ENCODE measurements around the gene FN1.
"Not testable (repeated sequence)": the region's sequence is repeated elsewhere in the genome, so short reads cannot be mapped to it uniquely, and the experiment has no call there.

Gene FN1

DNA sequence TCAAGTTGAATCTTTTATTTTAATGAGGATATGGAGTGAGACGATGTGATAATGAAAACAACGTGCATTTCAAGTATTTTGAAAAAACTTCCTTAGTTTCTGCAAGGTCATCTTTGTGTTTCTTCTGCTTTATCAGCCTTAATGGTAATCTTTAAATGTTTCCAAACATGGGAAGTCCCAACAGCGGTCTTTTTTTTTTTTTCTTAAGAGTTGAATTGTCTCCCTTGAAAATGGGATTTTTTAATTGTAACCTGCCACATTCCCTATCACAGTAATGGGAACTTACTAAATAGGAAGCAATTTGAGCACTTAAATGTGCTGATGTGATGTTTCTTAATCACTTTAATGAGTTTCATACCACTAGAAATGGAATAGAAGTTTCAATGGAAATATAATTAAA, 78.2 kb downstream of the FN1 start:
- FAIRE-seq (no peak), DNase-seq (ENCODE audit: insufficient read length, low spot score) (no peak)

DNA sequence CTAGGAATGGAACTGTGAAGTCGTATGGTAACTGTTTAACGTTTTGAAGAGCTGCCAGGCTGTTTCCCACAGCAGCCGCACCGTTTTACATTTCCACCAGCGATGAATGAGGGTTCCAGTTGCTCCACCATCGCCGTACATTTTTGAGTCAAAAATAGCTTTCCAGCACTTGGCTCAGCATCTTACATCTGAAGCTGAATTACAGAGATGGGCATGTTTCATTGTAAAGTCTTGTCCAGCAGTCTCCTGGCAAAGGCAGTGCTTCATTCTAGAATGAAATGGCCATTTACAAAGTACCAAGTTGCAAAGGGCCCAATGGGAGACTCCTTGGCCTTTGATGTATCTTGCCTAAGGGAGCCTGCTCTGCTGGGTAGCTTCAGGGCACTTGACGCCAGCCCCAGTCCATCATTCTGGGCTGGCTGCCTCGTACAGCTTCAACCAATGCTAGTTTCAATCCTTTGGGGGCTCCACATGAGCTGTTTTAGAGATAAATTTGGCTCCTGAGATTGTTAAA, 78.9 kb downstream of the FN1 start:
- FAIRE-seq (no peak), DNase-seq (ENCODE audit: insufficient read length, low spot score) (no peak)

DNA sequence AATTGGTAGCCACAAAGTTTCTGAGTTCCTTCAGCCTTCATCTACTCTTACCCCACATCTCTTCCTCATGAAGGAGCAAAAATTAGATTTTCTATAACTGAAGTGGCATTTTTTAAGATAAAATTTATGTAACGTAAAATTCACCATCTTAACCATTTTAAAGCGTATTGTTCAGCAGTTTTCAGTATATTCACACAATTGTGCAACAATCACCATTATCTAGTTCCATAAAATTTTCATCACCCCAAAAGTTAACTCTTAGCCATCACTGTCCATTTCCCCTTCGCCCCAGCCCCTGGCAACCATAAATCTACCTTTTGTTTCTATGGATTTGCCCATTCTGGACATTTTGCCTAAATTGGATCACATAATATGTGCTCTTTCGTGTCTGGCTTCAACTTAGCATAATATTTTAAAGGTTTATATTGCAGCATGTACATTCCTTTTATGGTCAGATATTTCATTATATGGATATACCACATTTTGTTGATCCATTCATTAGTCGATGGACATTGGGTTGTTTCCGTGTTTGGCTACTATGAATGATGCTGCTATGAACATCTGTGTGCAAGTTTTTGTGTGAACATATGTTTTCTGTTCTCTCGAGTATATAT, 79.4 kb downstream of the FN1 start:
- no peak for FAIRE-seq

DNA sequence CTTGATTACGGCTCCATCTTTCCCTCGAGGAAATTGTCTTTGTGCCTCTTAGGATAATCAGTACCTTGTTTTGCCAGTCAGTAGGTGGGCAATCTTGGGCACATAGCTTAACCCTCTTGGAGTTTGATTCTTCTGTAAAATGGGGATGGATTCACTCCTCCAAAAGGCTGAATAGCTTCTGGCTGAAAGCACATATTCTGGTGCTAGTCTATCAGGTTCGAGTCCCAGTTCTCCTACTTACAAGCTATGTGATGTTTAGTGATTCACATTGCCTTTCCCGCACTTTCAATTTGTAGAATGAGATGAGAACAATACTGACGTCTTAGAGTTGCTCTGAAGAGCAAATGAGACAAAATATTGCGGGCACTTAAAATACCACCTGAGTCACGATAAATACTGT, 80.1 kb downstream of the FN1 start:
- no peak for FAIRE-seq
- no peak for DNase-seq (ENCODE audit: insufficient read length, low spot score)

More for the DNA sequence above, 79.4 kb downstream of the FN1 start:
- no peak for DNase-seq (ENCODE audit: insufficient read length, low spot score)

DNA sequence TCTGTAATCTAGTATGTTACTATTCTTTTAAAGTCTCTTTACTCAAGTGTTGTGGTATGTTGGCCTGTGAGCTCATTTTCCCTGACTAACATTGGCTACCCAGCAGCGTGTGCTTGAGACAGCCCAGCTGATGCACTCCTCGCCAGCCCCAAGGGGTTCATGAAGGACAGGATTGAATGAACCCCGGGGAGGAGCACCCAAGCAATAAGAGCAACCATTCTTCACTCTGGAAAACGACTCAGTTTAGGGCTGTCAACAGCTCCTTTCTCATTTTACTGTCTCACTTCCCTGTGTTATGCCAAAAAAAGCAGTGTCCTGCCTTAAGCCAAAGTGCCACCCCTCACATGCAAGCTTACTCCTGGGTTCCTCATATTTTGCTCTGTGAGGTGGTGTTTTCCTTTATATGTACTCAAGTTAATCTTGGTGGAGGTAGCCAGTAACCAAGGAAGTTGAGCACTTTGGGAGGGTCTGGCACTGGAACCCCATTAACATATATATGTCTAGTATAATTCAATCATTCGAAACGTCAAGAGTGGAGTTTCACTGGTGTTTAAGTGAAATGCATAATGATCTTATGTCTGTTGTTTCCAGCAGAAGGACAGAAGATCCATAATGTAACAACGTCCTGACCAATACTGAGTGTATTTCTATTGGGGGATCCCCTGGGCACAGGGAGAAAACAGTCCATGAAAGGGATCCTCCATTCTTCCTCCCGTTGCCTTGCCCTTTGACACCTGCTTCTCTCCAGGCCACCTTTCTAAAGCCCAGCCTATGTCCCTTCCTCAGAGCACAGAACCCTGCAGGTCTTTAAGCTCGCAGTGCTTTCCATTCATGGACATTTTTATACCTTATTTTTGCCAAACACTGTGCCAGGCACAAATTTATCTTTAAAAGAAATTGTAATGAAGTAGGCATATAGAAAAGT, 80.8 kb downstream of the FN1 start:
- FAIRE-seq (no peak), DNase-seq (ENCODE audit: insufficient read length, low spot score) (no peak)

DNA sequence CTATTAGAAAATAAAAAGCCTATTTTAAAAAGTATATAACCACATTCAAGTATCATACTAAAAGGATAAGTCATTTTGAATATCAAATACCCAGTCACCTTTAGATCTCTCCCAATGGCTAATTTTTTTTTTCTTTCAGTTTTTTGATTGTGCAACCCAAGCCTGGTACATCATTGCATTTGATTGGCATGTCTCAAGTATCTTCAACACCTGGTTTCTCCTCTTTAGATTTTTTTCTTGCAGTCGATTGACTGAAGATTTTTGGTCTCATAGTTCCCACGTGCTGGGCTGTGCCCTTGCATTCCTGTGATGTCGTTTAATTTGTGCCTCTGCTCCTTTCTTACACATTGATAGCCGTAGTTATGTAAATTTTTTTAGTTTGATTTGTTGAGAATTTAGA, 83.3 kb downstream of the FN1 start:
- DNase-seq (ENCODE audit: insufficient read length, low spot score), result no peak
- no peak for FAIRE-seq

DNA sequence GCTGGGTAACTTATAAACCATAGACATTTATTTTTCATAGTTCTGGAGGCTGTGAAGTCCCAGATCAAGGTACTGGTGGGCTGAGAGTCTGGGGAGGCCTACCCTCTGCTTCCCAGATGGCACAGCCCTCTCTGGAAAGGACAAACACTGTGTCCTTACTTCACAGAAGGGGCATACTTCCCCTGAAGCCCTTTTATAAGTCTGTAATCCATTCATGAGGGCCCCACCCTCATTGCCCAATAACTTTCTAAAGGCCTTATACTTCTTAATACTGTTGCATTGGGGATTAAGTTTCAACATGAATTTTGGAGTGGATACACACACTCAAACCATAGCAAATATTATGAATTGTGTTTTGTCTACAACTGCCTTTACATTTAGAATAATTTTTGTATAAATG, 88.0 kb downstream of the FN1 start:
- no peak for FAIRE-seq
- no peak for DNase-seq (ENCODE audit: insufficient read length, low spot score)

DNA sequence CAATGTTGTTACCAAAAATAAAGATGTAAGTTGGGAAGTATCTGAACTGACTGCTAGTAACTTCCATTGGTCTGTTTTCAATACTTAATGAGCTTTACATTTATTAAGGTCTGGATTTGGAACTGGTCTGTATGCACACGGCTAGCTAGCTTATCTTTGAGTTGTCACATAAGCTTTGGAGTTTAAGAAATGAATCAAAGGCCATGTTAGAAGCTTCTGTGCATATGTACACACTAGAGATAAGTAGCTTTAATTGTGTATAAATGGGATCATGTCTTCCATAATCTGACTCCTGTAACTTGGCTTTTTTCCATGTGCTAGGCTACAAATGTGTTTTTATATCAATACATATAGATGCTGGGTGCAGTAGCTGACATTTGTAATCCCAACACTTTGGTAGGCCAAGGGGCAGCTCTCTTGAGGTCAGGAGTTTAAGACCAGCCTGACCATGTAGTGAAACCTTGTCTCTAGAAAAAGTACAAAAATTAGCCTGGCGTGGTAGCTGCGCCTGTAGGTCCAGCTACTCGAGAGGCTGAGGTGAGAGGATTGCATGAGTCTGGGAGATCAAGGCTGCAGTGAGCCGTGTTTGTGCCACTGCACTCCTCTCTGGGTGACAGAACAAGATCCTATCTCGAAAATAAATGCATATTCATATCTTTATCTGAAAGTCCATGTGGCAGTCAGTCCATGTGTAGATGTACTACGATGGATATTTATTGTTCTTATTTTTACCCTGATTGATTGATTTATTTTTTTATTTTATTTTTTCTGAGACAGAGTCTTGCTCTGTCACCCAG, 96.8 kb downstream of the FN1 start:
- FAIRE-seq (no peak), DNase-seq (ENCODE audit: insufficient read length, low spot score) (no peak)

DNA sequence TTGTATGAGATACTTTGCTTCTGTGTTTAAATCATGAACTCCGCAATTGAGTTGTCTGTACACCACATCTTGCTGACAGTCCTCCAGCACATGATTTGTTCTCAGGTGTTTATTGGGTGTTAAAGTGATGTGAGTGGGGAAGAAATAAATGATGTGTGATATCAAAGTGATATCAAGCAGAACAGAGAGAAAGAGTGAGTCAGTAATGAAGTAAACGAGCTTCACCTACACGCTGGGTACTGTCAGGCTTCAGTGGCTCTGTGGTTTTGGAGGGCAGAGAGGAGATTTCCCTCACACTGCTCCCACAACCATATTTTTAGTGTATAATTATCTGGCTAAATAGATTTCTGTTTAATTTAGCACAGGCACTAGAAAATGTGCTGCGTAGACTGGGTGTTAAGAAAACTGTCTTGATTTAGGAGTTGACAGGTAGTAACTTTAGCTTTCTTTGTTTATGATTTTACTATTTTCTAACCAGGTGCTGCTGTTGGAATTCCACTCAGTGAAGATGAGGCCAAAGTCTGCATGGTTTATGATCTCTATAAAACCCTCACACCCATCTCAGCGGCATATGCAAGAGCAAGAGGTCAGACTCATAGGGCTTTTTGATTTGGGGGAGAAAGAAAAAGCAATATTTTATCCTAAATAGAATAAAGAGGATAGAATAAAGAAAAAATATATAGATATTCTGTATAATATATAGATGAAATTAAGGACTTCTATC, 102.8 kb downstream of the FN1 start:
- DNase-seq (ENCODE audit: insufficient read length, low spot score) (no peak), FAIRE-seq (peak; percentile 88)

DNA sequence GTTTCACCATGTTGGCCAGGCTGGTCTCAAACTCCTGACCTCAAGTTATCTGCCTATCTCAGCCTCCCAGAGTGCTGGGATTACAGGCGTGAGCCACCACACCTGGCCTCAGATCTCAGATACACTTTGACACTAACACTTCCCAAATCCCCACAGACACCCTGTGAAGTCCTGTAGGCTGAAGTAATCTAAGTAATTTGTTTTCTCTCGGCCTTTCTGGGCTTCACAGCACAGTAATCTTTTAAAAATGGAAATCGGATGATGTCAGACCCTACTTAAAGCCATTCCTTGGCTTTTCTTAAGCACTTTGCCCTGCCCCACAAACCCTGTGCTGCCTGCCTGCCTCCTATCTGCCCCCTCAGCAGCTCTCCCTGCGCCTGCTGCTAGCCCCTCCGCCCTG, 107.8 kb downstream of the FN1 start:
- DNase-seq (ENCODE audit: insufficient read length, low spot score) (no peak), FAIRE-seq (no peak)

DNA sequence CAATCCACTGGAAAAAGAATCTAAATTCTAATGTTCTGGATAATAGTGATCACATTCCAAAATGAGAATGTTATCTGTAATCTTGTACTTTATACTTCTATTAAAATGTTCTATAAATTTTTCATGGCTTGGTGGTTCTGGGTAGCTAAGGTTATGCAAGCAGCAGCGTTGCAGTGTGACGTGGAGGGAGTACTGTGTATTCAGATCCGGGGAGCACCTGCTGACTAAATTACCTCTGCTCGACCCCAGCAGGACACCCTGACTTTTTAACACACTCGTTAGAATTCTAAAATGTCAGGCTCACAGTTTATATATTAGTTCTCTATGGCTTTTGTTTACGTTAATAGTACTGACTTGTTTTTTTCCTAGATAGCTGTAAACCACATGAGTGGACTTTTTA, 111.1 kb downstream of the FN1 start:
- no peak for DNase-seq (ENCODE audit: insufficient read length, low spot score)
- no peak for FAIRE-seq

DNA sequence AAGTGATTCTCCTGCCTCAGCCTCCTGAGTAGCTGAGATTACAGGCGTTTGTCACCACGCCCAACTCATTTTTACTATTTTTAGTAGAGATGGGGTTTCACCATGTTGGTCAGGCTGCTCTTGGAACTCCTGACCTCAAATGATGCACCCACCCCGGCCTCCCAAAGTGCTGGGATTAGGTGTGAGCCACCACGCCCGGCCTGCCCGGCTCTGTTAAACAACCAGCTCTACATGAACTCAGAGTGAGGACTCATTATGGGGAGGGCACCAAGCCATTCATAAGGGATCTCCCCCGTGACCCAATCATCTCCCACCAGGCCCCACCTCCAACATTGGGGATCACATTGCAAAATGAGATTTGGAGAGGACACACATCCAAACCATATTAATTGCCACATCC, 115.2 kb downstream of the FN1 start:
- DNase-seq (ENCODE audit: insufficient read length, low spot score), result no peak

DNA sequence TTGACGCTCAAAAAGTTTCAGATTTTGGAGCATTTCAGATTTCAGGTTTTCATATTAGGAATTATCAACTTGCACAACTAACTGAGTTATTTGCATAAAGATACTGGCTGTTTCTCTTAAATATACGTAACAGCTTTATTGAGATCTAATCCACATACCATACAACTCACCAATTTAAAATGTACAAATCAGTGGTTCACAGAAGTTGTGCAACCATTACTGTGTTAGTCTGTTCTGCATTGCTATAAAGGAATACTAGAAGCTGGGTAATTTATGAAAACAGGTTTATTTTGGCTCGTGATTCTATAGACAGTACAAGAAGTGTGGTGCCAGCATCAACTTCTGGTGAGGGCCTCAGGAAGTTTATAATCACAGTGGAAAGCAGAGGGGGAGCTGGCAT, 115.8 kb downstream of the FN1 start:
- FAIRE-seq, result no peak
- DNase-seq (ENCODE audit: insufficient read length, low spot score), result no peak

More for the DNA sequence above, 115.2 kb downstream of the FN1 start:
- FAIRE-seq, result no peak

DNA sequence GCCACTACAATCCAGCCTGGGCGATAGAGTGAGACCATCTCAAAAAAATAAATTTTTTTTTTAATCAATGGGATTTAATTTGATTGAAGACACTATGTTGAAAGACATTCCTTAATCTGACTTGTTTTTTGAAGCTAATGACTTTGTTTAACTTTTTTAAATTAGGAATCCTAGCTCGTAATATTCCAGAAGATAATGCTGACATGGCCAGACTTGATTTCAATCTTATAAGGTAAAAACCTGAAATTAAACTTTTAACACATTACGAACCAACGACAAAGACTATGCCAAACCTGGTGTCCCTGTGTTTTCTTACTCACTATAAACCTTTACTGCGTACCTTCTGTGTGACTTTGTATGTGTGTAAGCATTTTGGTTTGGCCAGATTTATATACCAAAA, 116.4 kb downstream of the FN1 start:
- no peak for FAIRE-seq
- no peak for DNase-seq (ENCODE audit: insufficient read length, low spot score)

DNA sequence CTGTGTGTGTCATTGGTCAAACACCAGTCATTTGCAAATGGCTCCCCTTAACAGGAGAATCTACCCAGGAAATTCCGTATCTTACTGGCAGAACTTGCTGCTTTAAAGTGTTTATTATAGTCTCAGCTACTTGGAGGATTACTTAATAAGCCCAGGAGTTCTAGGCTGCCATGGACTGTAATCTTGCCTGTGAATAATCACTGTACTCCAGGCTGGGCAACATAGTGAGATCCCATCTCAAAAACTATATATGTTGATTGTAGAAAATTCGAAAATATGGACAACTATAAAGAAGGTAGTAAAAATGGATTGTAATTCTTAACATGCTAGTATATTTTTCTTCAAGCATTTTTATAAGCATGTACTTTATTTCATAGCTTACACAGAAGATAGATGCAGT, 119.5 kb downstream of the FN1 start:
- no peak for FAIRE-seq

DNA sequence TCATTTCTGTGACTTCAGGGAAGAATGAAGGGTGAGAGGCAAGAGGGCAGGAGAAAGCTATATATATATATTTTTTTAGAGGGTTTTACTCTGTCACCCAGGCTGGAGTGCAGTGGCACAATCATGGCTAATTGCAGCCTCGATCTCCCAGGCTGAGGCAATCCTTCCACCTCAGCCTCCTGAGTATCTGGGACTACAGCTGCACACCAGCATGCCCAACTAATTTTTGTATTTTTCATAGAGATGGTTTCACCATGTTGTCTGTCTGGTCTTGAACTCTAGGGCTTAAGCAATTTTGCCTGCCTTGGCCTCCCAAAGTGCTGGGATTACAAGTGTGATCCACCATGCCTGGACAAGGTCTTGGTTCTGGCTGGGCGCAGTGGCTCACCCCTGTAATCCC, 120.6 kb downstream of the FN1 start:
- no peak for FAIRE-seq
- DNase-seq (ENCODE audit: insufficient read length, low spot score), result no peak

More for the DNA sequence above, 119.5 kb downstream of the FN1 start:
- no peak for DNase-seq (ENCODE audit: insufficient read length, low spot score)

DNA sequence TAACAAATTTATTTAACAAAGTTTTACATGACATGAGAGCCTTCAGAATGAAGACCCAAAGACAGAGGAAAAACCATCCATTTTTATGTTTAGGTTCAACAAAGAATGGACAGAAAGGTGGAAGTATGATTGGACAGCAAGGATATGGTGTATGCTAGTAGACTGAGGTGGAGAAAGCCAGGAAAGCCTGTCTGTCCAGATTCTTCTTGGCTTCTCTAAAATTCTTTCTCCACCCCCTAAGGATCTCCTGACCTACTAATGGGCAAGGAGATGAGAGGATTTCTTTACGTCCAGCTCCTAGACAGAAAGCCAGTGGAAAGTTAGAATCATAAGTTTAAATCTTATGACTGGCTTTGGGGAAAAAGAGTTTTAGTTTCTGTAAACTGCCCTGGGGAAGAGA, 121.0 kb downstream of the FN1 start:
- FAIRE-seq (no peak), DNase-seq (ENCODE audit: insufficient read length, low spot score) (no peak)

DNA sequence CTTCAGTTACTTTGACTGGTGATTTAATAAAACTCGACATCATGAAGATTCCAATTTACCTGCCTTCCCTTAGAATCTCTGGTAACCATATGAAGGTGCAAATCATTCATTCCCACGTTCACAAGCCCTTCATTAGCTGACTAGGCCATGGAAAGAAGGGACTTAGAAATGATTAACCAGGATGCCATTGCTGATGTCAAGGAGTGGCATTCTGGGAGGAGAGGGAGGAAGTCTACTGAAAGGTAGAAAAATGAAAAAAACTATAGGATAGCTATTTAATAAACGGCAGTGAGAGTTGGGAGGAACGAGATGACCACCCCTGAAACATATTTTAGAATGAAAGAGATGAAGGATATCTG, 122.6 kb downstream of the FN1 start:
- FAIRE-seq (no peak), DNase-seq (ENCODE audit: insufficient read length, low spot score) (no peak)

DNA sequence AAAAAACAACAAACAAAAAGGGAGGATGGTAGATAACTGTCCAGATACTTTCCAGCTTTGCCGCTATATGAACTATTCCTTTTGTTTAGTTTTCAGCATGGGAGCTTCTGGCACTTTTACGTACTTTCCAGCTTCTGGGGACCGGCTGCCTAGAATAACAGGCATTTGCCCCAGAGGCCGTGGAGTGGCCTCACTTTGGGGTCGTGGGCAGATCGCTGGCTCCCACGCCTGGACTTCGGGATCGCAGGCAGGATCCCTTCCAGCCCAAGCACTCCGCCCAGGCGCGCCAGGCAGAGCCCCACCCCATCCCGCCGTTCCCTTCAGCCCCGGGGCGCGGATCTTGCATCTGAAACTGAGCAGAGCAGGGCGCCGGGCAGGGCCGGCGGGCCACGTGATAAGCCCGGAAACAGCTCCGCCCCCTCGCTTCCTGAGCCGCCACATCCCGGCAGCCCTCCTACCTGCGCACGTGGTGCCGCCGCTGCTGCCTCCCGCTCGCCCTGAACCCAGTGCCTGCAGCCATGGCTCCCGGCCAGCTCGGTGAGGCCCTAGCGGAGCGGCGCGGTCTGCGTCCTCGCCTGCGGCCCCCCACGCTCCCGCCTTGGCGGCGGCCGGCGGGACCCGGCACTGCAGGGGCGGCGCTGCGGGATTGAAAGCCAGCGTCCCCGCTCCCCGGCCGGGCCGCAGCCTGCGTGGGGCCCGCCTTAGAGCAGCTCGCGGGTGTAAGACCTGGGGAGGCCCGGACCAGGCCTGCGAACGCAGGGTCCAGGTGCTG, 124.1 kb downstream of the FN1 start, which contains the start of gene ATIC:
ATIC (plus strand) TSS at position 435 of the 772 bp plus-strand sequence; CDS start at position 519, 84 bp downstream.
- FAIRE-seq (peak; percentile 85), DNase-seq (ENCODE audit: insufficient read length, low spot score) (peak; percentile 86)

DNA sequence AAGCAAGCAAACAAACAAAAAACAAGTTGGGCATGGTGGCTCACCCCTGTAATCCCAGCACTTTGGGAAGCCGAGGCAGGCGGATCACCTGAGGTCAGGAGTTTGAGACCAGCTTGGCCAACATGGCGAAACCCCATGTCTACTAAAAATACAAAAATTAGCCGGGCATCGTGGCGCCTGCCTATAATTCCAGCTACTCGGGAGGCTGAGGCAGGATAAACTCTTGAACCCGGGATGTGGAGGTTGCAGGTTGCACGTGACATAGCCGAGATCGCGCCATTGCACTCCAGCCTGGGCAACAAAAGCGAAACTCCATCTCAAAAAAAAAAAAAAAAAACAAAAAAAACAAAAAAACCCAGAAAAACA, 124.6 kb downstream of the FN1 start:
- FAIRE-seq; DNase-seq (ENCODE audit: insufficient read length, low spot score): not testable (repeated sequence)

All from GM19239 (cell line).